A673 (cell line): Measurements from ENCODE around the gene KCNAB2. TPM values are rescaled to one million over a fixed set of nuclear protein-coding genes. Genes with fewer than 3 reads are reported as not detected.

Experiments used
- BruUV-seq: library from RNA; stranded (reverse); fragments of 400-500 nt; replicated peaks from 2 replicates; lab custom pipeline; 2021; lab: Mats Ljungman, UMichigan
- CTCF ChIA-PET: fragments of 300-600 bp; sonication (Branson Sonifier 250); formaldehyde crosslinking; loops from one replicate; lab custom pipeline; 2022; ENCODE audit warnings: antibody characterized with exemption; lab: Charles Lee
- POLR2A ChIA-PET: fragments of 300-600 bp; sonication (Branson Sonifier 250); formaldehyde crosslinking; loops from one replicate; lab custom pipeline; 2022; ENCODE audit warnings: antibody characterized with exemption; ENCODE audit not compliant: low non-redundant PET; lab: Charles Lee
- DNase-seq: peaks from one replicate; pipeline ENCODE4 v3.0.0-alpha.2; 2015; ENCODE audit warnings: low spot score
- H3K27ac ChIP-seq: fragments of 200-600 bp; sonication (generic); 2 replicates; pipeline ENCODE4 v1.5.1; 2016; ENCODE audit warnings: mixed run types, low read depth, mild to moderate bottlenecking, mixed read lengths, antibody characterized with exemption, low read length; ENCODE audit not compliant: poor library complexity, severe bottlenecking
- H3K27me3 ChIP-seq: fragments of 200-600 bp; sonication (generic); replicated peaks from 2 replicates; pipeline ENCODE4 v1.6.1; 2017; ENCODE audit warnings: mixed run types, low read depth, mild to moderate bottlenecking, mixed read lengths, antibody characterized with exemption, low read length; ENCODE audit not compliant: insufficient read depth, poor library complexity
- H3K36me3 ChIP-seq: fragments of 200-600 bp; sonication (generic); 2 replicates; pipeline ENCODE4 v1.6.1; 2016; ENCODE audit warnings: mixed run types, mild to moderate bottlenecking, mixed read lengths, antibody characterized with exemption, low read length; ENCODE audit not compliant: insufficient read depth, poor library complexity, severe bottlenecking
- H3K4me1 ChIP-seq: fragments of 200-600 bp; sonication (generic); 2 replicates; pipeline ENCODE4 v1.6.1; 2017; ENCODE audit warnings: mixed run types, mild to moderate bottlenecking, mixed read lengths, antibody characterized with exemption, low read length; ENCODE audit not compliant: insufficient read depth, poor library complexity, severe bottlenecking
- H3K4me3 ChIP-seq: fragments of 200-600 bp; sonication (generic); 2 replicates; pipeline ENCODE4 v1.5.1; 2016; ENCODE audit warnings: low read depth, mixed run types, mild to moderate bottlenecking, mixed read lengths, low read length; ENCODE audit not compliant: poor library complexity, severe bottlenecking
- H3K9me3 ChIP-seq: fragments of 200-600 bp; sonication (generic); 2 replicates; pipeline ENCODE4 v1.6.1; 2016; ENCODE audit warnings: mixed run types, low read depth, mild to moderate bottlenecking, mixed read lengths, antibody characterized with exemption, low read length; ENCODE audit not compliant: poor library complexity, severe bottlenecking
- EZH2 ChIP-seq: fragments of 200-600 bp; sonication (generic); IDR thresholded peaks from 2 replicates; pipeline ENCODE4 v1.6.1; 2017; ENCODE audit warnings: borderline replicate concordance, low read depth, mild to moderate bottlenecking, mixed read lengths, antibody characterized with exemption, low read length; ENCODE audit not compliant: poor library complexity, severe bottlenecking
- intact Hi-C: fragments of 100-400 bp; cut with micrococcal nuclease; formaldehyde crosslinking; loops from one replicate; pipeline ENCODE4 v1.10.0; 2022; ENCODE audit not compliant: unreplicated experiment
- total RNA-seq: library from RNA; stranded (reverse); gene quantifications from 2 replicates; pipeline ENCODE4 v1.2.3, GENCODE V29; 2021
- TF ChIP-seq, protein P1 (sequence below): fragments of 300-800, 200-600 bp; sonication (generic); conservative IDR thresholded peaks from 2 replicates; pipeline ENCODE4 v1.5.1; 2017; ENCODE audit warnings: low read depth, mild to moderate bottlenecking, antibody characterized with exemption, low read length, moderate library complexity, mixed read lengths

KCNAB2 gene
- total RNA-seq, 1 experiment from 2014 or later = 6.4 TPM

DNA sequence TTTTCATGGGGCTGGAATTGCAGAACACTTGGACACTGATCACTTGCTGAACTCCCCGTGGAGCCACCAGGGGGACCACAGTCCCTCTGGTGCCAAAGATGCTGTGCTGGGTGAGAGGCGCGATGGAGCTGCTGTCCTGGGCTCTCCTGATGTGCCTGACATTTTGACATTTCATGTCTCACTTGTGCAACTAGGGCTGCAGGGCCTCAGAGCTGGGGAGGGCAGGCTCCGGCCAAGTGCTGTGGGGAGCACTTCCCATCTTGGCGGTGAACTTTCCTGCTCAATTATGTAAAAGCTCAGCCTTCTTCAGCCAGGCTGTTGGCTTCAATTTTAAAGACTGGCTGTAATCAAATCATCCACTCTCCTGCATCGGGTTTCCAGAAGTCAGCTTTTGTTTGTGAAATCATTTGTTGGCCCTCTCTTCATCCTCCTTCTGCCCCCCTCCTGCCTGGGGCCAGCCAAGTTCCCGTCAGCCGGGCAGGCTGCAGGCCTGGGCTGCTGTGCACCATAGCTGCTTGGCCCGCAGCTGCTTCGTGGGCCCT lies 36.8 kb downstream of the KCNAB2 start:
- no peaks in the 10 kb centered on the region for H3K36me3 ChIP-seq
- TF ChIP-seq, protein P1, sequence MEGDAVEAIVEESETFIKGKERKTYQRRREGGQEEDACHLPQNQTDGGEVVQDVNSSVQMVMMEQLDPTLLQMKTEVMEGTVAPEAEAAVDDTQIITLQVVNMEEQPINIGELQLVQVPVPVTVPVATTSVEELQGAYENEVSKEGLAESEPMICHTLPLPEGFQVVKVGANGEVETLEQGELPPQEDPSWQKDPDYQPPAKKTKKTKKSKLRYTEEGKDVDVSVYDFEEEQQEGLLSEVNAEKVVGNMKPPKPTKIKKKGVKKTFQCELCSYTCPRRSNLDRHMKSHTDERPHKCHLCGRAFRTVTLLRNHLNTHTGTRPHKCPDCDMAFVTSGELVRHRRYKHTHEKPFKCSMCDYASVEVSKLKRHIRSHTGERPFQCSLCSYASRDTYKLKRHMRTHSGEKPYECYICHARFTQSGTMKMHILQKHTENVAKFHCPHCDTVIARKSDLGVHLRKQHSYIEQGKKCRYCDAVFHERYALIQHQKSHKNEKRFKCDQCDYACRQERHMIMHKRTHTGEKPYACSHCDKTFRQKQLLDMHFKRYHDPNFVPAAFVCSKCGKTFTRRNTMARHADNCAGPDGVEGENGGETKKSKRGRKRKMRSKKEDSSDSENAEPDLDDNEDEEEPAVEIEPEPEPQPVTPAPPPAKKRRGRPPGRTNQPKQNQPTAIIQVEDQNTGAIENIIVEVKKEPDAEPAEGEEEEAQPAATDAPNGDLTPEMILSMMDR = peak; percentile 35
- TF ChIP-seq EZH2 = no peak
- CTCF ChIA-PET = no interaction called here
- intact Hi-C loops = no loop called here
- no peaks in the 10 kb centered on the region for H3K27me3 ChIP-seq
- no TSS peak for BruUV-seq
- POLR2A ChIA-PET = no interaction called here
- H3K4me1 ChIP-seq = peaks cover 6% of the 10 kb centered on the region
- H3K4me3 ChIP-seq = no peak overlapping the region
- no peak overlapping the region for H3K27ac ChIP-seq
- H3K9me3 ChIP-seq = no peaks in the 10 kb centered on the region
- DNase-seq = no peak

DNA sequence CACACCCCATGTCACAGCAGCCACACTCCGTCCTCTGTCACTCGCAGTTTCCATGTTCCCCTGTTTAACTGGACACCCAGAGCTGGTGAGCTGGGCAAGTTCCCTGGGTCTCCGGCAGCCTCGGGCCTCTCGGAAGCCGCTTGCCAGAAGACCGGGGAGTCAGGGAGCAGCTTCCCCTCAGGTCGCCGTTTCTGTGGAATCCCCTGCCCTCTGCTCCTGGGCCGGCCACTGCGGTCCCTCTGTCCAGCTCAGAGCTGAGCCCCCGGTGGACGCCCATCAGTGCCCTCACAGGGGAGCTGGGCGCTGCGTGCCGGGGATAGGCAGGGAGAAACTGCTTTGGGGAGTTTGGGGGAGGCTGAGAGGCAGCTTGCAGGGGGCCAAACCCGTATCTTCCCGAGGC lies 37.7 kb downstream of the KCNAB2 start:
- H3K4me3 ChIP-seq = no peak overlapping the region
- TF ChIP-seq EZH2 = no peak
- TF ChIP-seq, protein P1 = no peak
- DNase-seq = no peak
- intact Hi-C loops = no loop called here
- H3K27me3 ChIP-seq = no peaks in the 10 kb centered on the region
- peaks cover 6% of the 10 kb centered on the region for H3K4me1 ChIP-seq
- no peaks in the 10 kb centered on the region for H3K9me3 ChIP-seq
- no peaks in the 10 kb centered on the region for H3K36me3 ChIP-seq
- H3K27ac ChIP-seq = no peak overlapping the region
- ChIA-PET POLR2A (no interaction called here), CTCF (no interaction called here)
- no TSS peak for BruUV-seq

DNA sequence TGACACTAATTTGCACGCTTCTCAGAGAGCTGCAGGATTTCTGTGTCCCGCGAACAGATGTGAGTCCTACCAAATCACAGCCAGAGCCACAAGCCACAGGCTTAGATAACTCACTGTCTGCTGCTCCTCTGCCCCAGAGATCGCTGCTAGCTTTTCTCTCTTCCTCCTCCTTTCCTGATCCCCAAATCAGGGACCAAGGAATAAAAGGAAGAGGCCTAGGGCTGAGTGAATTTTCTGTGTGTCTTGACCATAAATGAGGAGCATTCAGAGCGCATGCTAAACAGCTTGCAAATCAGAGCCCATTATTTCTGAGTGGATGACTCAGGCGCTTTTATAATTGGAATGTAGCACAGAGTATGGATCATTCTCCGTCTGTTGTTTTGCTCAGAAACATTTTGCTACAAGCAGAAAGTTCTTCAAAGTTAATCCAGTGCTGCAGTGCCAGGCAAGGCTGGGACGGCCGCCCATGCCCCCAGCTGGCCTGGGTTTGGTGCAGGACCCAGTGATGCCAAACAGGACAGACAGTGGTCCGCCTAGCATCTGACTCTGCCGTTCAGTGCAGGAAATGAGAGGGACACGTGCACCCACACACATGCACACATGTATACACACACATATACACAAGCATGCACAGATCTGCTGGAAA lies 38.2 kb downstream of the KCNAB2 start:
- H3K27ac ChIP-seq = no peak overlapping the region
- H3K4me1 ChIP-seq = peaks cover 6% of the 10 kb centered on the region
- no TSS peak for BruUV-seq
- TF ChIP-seq, protein P1 = no peak
- no peak for TF ChIP-seq EZH2
- H3K27me3 ChIP-seq = no peaks in the 10 kb centered on the region
- H3K9me3 ChIP-seq = no peaks in the 10 kb centered on the region
- peak; percentile 30 for DNase-seq
- H3K4me3 ChIP-seq = no peak overlapping the region
- ChIA-PET POLR2A (no interaction called here), CTCF (no interaction called here)
- intact Hi-C loops = no loop called here
- H3K36me3 ChIP-seq = no peaks in the 10 kb centered on the region
